Epithelial cell of prostate (primary cell): ENCODE data around the gene ZNF319.
"Not testable (repeated sequence)": the region's sequence is repeated elsewhere in the genome, so short reads cannot be mapped to it uniquely, and the experiment has no call there.

Experiments used
- DNase-seq: peaks from one replicate; pipeline ENCODE4 v3.0.0-alpha.2; 2011; ENCODE audit warnings: low read depth, low spot score
- H3K27ac ChIP-seq: fragments of 450-650 bp; 2 replicates; pipeline ENCODE4 v1.5.1; 2017; ENCODE audit warnings: mild to moderate bottlenecking

The ZNF319 gene

GRCh38 chr16:57982385-57982784 lies 18.1 kb downstream of the ZNF319 start:
- DNase-seq = no peak
- no peak overlapping the region for H3K27ac ChIP-seq

DNA sequence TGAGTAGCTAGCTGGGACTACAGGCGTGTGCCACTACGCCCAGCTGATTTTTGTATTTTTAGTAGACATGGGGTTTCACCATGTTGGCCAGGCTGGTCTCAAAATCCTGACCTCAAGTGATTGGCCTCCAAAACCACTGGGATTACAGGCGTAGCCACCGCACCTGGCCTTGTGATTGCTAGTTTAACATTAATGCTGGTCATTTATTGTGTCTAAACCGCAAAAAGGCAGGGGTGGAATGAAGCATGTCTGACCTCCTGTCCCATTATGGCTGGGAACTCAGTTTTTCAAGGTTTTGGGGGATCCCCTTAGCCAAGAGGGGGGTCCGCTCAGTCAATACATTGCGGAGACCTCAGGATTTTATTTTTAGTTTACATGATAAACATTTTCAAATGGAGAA lies 18.8 kb downstream of the ZNF319 start:
- DNase-seq = no peak
- H3K27ac ChIP-seq = no peak overlapping the region

- no peak overlapping the region for H3K27ac ChIP-seq
- no peak for DNase-seq
These were observed 21.4 kb downstream of the ZNF319 start for GRCh38 chr16:57979006-57979585.

GRCh38 chr16:57978070-57978465 lies 22.4 kb downstream of the ZNF319 start:
- not testable (repeated sequence) for DNase-seq

DNA sequence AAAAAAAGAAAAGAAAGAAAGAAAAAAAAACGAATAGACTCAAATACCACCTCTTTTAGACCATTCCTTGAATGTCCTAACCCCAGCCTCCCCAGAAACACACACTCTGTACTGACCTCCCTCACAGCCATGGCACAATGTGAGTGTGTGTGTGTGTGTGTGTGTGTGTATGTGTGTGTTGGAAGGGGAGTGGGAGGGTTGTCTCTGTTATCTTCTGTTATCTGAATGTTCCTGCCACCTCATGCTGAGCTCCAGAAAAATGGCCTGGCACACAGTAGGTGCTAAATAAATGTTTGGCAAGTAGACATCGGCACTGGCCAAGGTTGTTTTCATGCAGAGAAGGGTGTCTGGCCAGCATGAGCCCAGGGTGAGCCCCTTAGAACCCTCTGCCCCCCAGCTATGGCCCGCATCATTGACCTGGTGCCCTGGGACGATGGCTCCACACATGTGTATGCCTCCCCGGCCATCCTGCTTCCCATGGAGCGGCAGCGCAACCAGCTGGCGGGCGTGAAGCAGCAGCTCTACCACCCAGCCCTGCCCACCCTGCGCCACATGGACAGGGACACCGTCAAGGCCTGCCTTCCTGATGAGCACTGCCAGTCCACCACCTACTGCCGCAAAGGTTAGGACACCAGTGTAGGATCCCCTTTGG lies 22.9 kb downstream of the ZNF319 start:
- DNase-seq = no peak
- H3K27ac ChIP-seq = no peak overlapping the region

More at GRCh38 chr16:57978070-57978465, 22.4 kb downstream of the ZNF319 start:
- H3K27ac ChIP-seq = not testable (repeated sequence)

DNA sequence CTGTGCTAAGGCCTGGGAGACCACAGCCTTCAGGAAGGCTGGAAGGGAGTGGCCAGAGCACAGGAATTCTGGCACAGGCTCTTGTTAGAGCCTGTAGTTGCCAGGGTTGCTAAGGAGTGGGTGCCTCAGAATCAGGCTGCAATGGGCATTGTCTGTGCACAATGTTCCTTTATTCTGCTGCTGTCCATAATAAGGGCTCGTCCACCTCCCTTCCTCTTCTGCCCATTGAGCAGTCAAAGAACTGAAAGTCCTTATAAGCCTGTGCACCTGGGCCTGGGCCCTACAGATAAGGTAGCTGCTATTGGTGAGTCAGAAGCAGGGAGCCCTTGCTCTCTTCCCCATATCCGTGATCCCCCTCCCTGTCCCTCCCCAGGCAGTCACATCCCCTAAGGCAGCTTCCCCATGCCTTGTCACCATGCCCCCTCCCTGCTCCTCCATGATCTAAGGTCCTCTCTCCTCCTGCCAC lies 24.1 kb downstream of the ZNF319 start:
- H3K27ac ChIP-seq = no peak overlapping the region
- DNase-seq = no peak

DNA sequence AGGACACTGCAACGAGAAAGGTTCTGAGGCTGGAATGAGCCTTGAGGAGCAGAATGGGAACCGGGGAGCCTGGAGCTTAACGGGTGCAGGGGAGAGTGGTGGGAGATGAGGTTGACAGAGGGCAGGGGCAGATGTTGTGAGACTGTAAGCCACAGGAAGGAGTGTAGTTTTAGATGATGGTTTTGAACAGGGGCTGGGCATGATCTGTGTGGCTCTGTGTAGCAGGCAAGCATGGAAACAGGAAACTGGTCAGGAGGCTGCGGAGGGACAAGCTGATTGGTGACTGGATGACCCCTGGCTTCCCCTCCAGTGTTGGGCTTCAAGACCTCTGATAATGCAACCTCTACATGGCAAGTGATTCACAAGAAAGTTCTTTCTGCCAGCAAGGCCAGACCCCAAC lies 28.2 kb downstream of the ZNF319 start:
- DNase-seq = no peak
- no peak overlapping the region for H3K27ac ChIP-seq

DNA sequence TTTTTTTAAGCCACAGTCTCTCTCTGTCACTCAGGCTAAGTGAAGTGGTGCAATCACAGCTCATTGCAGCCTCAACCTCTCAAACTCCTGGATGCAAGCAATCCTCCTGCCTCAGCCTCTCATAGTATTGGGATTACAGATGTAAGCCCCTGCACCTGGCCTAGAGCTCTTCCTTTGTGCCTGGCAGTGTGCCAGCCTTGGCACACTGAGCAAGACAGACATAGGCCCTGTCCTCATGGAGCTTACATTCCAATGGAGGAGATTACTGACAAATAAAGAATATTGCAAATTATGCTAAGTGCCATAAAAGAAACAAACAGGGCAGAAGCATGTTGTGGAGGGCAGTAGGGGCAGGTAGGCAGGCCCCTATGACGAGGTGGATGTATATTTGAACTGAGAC lies 28.6 kb downstream of the ZNF319 start:
- H3K27ac ChIP-seq = no peak overlapping the region
- no peak for DNase-seq

DNA sequence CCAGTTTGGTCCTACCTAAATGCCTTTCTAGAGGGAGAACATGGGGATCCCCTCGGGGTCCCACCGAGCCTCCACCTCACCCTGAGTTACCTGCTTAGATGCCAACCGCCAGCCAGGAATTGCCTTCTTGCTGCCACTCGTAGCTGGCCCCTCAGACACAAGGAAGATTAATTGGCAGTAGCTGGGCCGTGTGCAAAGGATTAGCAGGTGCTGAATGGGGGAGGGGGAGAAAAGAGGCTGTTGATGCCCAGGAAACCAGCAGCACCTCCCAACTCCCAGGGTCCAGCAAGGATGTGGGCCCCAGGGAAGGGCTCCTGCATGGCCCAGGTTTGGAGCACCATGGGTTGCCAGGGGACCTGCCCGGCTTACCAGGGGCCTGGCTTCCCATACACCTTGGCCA lies 29.5 kb downstream of the ZNF319 start, which contains the start of gene CNGB1:
CNGB1 (minus strand) TSS at position 159 of the 400 bp plus-strand sequence. CDS start 3,842 bp downstream, outside the sequence.
- H3K27ac ChIP-seq = no peak within 1 kb of the TSS
- no peak for DNase-seq

GRCh38 chr16:57970319-57970718 lies 30.2 kb downstream of the ZNF319 start:
- no peak overlapping the region for H3K27ac ChIP-seq
- DNase-seq = no peak

DNA sequence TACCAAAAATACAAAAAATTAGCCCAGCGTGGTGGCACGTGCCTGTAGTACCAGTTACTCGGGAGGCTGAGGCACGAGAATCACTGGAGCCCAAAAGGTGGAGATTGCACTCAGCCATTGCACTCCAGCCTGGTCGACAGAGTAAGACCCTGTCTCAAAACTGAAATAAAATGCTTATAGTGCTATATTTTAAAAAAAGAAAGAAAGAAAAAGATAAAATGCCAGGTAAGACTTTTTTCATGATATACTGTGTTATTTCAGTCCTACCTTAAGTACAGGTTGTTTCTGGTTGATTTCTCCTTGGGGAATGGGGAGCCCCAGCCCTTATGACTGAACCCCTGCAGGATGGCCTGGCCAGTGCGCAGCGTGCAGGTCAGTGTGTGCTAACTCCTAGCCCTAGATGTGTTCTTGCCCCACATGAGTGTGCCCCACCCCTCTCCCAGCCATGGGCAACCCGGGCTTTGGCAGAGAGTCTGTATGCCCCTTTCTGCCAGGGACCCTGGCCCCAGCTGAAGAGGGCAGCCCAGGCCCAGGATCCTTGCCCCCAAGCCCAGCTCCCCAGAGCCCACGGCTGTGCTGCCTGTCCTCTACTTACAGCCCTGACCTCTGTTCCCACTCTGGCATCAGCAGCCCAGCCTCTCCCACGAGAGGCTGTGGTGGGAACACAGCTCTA lies 30.9 kb downstream of the ZNF319 start:
- no peak for DNase-seq
- H3K27ac ChIP-seq = no peak overlapping the region

DNA sequence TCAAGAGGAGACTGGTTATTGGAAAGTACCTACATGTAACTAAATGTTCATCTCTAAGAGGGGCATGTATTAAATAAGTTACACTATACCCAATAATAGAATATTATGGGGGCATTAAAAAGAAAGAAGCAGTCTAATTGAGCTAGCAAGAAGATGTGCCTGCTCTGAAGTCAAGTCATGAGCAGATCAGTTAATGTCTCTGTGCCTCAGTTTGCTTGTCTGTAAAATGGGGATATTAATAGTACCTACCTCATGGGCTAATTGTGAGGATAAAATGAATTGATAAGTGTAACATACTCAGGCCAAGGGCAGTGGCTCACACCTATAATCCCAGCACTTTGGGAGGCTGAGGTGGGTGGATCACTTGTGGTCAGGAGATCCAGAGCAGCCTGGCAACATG lies 32.6 kb downstream of the ZNF319 start:
- H3K27ac ChIP-seq = no peak overlapping the region
- DNase-seq = no peak

GRCh38 chr16:57966986-57967385 lies 33.5 kb downstream of the ZNF319 start:
- H3K27ac ChIP-seq = no peak overlapping the region
- no peak for DNase-seq

DNA sequence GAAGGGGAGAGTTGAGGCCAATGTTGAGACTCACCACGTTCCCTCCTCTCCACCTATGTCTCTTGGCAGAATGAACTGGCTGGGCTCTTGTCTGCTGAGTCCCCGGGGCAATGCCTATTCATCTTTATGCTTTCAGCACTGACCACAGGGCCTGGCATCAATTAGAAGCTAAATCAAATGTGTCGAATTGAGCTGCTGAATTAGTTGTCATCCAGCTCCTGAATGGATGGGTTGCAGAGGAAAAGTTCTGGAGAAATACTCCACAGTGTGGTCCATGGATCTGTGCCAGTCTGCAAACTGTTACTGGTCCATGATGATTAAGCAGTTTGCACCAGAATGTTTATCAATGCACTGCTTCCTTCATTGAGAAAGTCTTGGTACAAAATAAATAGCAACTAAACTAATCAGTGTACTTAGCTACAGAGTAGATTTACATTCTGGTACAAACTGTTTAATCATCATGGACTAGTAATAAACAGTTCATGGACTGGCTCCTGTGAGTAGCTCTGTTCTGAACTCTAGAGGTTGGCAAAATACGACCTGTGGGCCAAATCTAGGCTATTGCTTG lies 34.2 kb downstream of the ZNF319 start:
- no peak for DNase-seq
- H3K27ac ChIP-seq = no peak overlapping the region

DNA sequence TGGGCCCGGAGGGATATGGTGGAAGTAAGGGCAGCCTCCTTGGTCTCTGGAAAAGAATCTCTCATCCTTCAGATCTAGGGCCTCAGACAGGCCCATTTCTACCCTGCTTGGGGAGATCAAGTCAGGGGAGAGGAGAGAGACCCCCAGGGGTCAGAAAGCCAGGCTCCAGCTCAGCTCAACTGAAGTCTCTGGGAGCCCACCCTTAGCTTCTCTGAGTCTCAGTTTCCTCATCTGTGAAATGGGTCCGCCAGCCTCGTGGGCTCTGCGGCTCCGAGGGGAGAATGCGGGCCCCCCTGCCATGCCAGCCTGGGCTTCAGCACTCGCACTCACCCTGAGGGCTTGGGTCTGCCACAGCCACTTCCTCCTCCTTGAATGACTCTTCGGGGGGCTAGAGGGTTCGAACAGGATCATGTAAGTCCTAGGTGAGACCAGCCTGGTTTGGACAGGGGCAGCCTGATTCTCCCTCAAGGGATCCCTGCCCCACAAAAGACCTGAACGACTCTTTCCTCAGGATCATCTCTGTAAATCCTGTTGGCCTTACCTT lies 36.2 kb downstream of the ZNF319 start:
- H3K27ac ChIP-seq = no peak overlapping the region
- DNase-seq = no peak

DNA sequence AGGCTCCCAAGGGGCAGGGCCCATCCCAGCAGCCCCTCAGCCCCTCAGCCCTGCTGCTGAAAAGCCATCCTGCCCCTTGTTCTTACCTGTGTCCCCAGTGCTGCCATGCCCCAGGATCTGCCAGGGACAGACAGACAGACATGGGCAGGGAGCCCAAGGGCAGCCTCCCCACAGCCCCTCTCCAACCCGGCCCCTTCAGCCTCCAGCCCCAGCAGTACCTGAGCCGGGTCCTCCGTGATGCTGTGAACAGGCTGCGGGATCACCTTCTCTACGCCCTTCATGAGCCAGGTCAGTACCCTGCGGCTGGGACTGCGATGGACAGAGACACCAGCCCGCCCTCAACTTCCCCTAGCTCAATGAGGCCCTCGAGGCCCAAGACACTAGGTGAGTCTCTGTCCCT lies 37.7 kb downstream of the ZNF319 start:
- no peak overlapping the region for H3K27ac ChIP-seq
- no peak for DNase-seq

DNA sequence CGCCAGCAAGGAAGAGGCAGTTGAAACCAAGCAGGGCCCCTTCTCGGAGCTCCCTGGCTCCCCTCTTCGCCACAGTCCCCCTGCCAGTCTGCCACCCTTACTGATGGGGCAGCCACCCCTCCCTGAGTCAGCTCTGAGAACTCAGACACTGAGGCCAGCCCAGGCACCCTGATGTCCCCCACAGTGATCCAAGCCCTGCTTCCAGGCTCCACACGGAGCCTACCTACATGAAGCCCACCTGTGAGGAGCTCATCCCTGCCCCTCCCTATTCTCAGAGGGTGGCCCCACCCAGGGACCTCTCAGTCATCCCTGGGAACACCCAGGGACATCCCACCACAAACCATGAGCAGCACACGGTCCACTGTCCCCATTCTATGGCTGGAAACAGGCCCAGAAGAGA lies 38.4 kb downstream of the ZNF319 start:
- no peak overlapping the region for H3K27ac ChIP-seq
- DNase-seq = no peak

GRCh38 chr16:57961538-57961937 lies 38.9 kb downstream of the ZNF319 start:
- H3K27ac ChIP-seq = no peak overlapping the region
- DNase-seq = no peak

GRCh38 chr16:57960826-57961472 lies 39.5 kb downstream of the ZNF319 start:
- no peak overlapping the region for H3K27ac ChIP-seq
- no peak for DNase-seq

- no peak for DNase-seq
These were observed 40.2 kb downstream of the ZNF319 start for GRCh38 chr16:57960310-57960709.

More at GRCh38 chr16:57960310-57960709, 40.2 kb downstream of the ZNF319 start:
- no peak overlapping the region for H3K27ac ChIP-seq
